Ovary (tissue), 9 donors: Measurements from ENCODE around the gene FBXL22. TPM values are rescaled to one million over a fixed set of nuclear protein-coding genes. Genes with fewer than 3 reads are reported as not detected.

Experiments used
- DNase-seq, 5 donors: peaks; one replicate each; pipeline ENCODE4 v3.0.0-alpha.2; 2019 to 2020
- H3K27ac ChIP-seq, 2 donors: fragments of 200-600 bp; one replicate each; pipeline versions ENCODE4 v1.5.1 to v1.8.0; 2019 to 2022
- H3K27me3 ChIP-seq: fragments of 200-600 bp; one replicate; pipeline ENCODE4 v1.8.0; 2022
- H3K36me3 ChIP-seq: fragments of 200-600 bp; sonication (generic); one replicate; pipeline ENCODE4 v1.5.1; 2019
- H3K4me1 ChIP-seq: one replicate; pipeline ENCODE4 v1.8.1; 2013; ENCODE audit warnings: mild to moderate bottlenecking, moderate library complexity; ENCODE audit not compliant: insufficient read depth
- H3K4me3 ChIP-seq: fragments of 200-600 bp; sonication (generic); one replicate; pipeline ENCODE4 v1.5.1; 2017
- H3K9me3 ChIP-seq, 2 donors: fragments of 200-600 bp in 1 of 2; sonication (generic) in 1 of 2; one replicate each; pipeline versions ENCODE4 v1.5.1 to v1.8.1; 2013 to 2019; ENCODE audit warnings: mild to moderate bottlenecking in 1 of 2, moderate library complexity in 1 of 2
- EP300 ChIP-seq: sonication (generic); formaldehyde crosslinking; IDR thresholded peaks from one replicate; pipeline ENCODE4 v1.6.1; 2017; ENCODE audit warnings: antibody characterized with exemption
- POLR2A ChIP-seq: fragments of 450-650 bp; IDR thresholded peaks from one replicate; pipeline ENCODE4 v1.6.1; 2017; ENCODE audit warnings: antibody characterized with exemption, mild to moderate bottlenecking, moderate library complexity
- WGBS, 3 donors: extraction: QIAGEN DNeasy Blood & Tissue Kit in 1 of 3; methylation state at CpG; one replicate each; pipeline versions ENCODE4 v1.1.5 to v1.1.7; 2013 to 2017; 5-methylcytosine and 5-hydroxymethylcytosine counted together
- intact Hi-C, 4 donors: fragments of 100-400 bp; cut with DNase I; formaldehyde crosslinking; loops; one replicate each; pipeline versions ENCODE4 v1.11.0 to v1.15.1; 2022 to 2023
- polyA plus RNA-seq, 2 donors: library from polyadenylated mRNA; stranded (reverse); fragments of 200-250 nt in 1 of 2; fragments of 350-450 nt in 1 of 2; fragmentation: Illumina TruSeq in 1 of 2; extraction: RNeasy Lipid Tissue Mini Kit (QIAGEN cat#74804) in 1 of 2; gene quantifications; one replicate each; pipeline ENCODE4 v1.2.3, GENCODE V29; 2013 to 2014
- total RNA-seq, 7 donors: library from RNA; depleted of rRNA in 2 of 7; stranded (reverse); fragments of >200 nt in 2 of 7; fragmentation: NEBNext Ultra II Directional in 3 of 7; extraction: Animal tissue kit (Norgen Biotek cat#: 25700) in 3 of 7; gene quantifications; one replicate each; pipeline versions ENCODE4 v1.1.0 to v1.2.4, GENCODE V29; 2016 to 2023
- TF ChIP-seq, protein P1 (sequence below), 3 donors: fragments of 450-650 bp in 2 of 3; fragments of 200-600 bp in 1 of 3; IDR thresholded peaks; one replicate each; pipeline versions ENCODE4 v1.5.1 to v1.8.0; 2016 to 2022; ENCODE audit warnings: antibody characterized with exemption in 3 of 3, mild to moderate bottlenecking in 1 of 3
- donor health status: DM: no; HTN: no; CAD: no; lungs with moderate emphysema.
- donor health status: DM: no; HTN: no; CAD: no.
- donor health status: Bipolar disorder and iron deficiency.
- donor health status: DM: yes; HTN: yes; CAD: no.
- donor health status: DM: no; HTN: no; CAD: no.
- donor health status: DM: yes; HTN: yes; CAD: no.

FBXL22 gene
- total and polyA plus RNA-seq, 9 donors = 0.48 to 27.5 (median 5.3) TPM

DNA sequence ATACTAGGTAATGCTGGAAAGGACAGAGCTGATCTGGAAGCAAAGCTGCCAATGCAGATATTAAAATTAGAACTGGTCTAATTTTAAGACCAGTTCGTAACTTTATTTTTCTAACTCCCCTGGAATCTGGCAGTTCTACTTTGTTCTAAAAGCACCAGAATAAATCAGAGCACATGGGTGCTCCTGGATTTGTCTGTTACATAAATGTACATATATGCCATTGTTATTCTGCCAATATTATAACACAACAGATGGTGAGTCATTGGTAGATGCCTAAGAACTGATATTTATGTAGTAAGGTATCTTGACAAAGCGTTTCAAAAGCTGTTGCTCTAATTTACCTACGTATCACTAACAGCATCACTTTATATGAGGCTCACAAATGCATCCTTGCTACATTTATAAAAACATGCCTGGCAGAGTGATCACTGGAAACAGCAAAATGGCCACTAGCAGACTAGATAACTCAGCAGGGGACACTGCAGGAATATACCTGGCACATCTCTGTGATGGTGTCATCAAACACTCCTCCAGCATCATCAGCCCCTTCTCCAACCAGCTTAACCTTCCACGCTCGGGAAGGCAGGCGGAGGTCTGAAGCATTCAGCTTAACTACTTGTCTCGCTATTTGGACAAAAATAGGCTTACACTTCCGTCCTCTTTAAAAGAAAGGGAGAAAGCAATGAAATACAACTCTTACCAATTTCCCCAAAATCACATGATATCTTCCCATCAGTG lies 26.2 kb downstream of the FBXL22 start:
- Histone ChIP-seq H3K4me1 (no peaks in the 10 kb centered on the region), H3K27me3 (no peaks in the 10 kb centered on the region), H3K36me3 (no peaks in the 10 kb centered on the region), H3K9me3 (no peaks in the 10 kb centered on the region), H3K27ac (no peak overlapping the region), H3K4me3 (no peak overlapping the region)
- DNase-seq = no peak
- WGBS, 3 donors = 95 to 97% (median 96%) methylated on average over 8 of the region's 8 CpGs
- TF ChIP-seq POLR2A = no peak
- TF ChIP-seq EP300 = no peak
- TF ChIP-seq, protein P1, sequence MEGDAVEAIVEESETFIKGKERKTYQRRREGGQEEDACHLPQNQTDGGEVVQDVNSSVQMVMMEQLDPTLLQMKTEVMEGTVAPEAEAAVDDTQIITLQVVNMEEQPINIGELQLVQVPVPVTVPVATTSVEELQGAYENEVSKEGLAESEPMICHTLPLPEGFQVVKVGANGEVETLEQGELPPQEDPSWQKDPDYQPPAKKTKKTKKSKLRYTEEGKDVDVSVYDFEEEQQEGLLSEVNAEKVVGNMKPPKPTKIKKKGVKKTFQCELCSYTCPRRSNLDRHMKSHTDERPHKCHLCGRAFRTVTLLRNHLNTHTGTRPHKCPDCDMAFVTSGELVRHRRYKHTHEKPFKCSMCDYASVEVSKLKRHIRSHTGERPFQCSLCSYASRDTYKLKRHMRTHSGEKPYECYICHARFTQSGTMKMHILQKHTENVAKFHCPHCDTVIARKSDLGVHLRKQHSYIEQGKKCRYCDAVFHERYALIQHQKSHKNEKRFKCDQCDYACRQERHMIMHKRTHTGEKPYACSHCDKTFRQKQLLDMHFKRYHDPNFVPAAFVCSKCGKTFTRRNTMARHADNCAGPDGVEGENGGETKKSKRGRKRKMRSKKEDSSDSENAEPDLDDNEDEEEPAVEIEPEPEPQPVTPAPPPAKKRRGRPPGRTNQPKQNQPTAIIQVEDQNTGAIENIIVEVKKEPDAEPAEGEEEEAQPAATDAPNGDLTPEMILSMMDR (IDR thresholded peaks at IDR 0.05) = no peak
- intact Hi-C loops = loop anchor here in 1 of 4 donors (10.0 kb wide), 1 partner anchor 441 kb away; no protein-coding TSS in a partner anchor

DNA sequence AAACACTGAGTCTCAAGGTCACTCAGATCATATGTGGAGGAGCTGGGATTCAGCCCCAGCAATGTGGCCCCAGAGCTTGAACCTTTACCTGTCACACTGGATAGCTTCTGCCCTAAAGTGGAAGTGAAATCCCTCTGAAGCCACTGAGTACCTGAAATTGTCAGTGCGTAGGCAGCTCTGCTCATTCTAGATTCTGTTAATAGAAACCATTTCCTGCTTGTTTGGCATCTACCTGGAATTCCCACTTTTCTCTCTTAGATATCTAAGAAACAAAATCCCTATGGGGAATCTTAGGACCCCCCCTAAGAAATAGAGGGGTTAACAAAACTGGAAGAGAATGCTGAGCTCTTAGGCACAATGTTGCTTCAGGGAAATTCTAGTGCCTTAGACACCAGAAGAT lies 29.8 kb downstream of the FBXL22 start:
- H3K9me3 ChIP-seq = no peaks in the 10 kb centered on the region
- no peaks in the 10 kb centered on the region for H3K27me3 ChIP-seq
- H3K4me3 ChIP-seq = no peak overlapping the region
- no peak for DNase-seq
- no peak overlapping the region for H3K27ac ChIP-seq
- 96 to 100% (median 100%) methylated on average over 1 of the region's 1 CpG for WGBS, 3 donors
- intact Hi-C loops = loop anchor here in 1 of 4 donors (10.0 kb wide), 1 partner anchor 438 kb away; no protein-coding TSS in a partner anchor
- TF ChIP-seq EP300 (no peak), POLR2A (no peak)
- TF ChIP-seq, protein P1 (IDR thresholded peaks at IDR 0.05) = no peak
- H3K36me3 ChIP-seq = no peaks in the 10 kb centered on the region
- H3K4me1 ChIP-seq = no peaks in the 10 kb centered on the region

DNA sequence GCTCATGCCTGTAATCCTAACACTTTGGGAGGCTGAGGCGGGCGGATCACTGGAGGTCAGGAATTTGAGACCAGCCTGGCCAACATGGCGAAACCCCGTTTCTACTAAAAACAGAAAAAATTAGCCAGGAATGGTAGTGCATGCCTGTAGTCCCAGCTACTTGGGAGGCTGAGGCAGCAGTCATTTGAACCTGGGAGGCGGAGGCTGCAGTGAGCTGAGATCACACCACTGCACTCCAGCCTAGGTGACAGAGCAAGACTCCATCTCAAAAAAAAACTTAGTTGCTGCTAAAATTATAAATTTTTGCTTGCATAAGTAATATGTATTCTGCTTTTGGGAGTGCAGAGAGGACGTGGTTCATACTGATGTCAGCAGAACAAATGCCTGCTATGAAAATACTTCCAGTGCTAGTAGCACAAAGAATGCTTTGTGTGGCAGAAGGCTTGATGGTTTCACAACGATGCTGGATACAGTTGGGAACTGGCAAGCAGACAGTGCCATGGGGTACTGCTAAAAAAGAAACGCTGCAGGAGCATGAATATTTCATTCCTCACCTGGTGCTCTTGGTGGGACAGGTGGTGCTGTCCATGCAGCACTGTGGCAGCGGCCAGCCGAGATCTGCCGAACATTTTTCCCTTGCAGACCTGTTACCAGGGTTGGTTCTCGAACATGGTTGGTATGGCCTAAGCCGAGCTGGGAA lies 31.1 kb downstream of the FBXL22 start:
- H3K27ac ChIP-seq = no peak overlapping the region
- no peaks in the 10 kb centered on the region for H3K4me1 ChIP-seq
- 91 to 92% (median 92%) methylated on average over 13 of the region's 13 CpGs for WGBS, 3 donors
- intact Hi-C loops = loop anchor here in 1 of 4 donors (10.0 kb wide), 1 partner anchor 437 kb away; no protein-coding TSS in a partner anchor
- no peaks in the 10 kb centered on the region for H3K36me3 ChIP-seq
- no peaks in the 10 kb centered on the region for H3K9me3 ChIP-seq
- no peaks in the 10 kb centered on the region for H3K27me3 ChIP-seq
- no peak overlapping the region for H3K4me3 ChIP-seq
- no peak for DNase-seq
- TF ChIP-seq EP300 (no peak), POLR2A (no peak)
- TF ChIP-seq, protein P1 (IDR thresholded peaks at IDR 0.05) = no peak

DNA sequence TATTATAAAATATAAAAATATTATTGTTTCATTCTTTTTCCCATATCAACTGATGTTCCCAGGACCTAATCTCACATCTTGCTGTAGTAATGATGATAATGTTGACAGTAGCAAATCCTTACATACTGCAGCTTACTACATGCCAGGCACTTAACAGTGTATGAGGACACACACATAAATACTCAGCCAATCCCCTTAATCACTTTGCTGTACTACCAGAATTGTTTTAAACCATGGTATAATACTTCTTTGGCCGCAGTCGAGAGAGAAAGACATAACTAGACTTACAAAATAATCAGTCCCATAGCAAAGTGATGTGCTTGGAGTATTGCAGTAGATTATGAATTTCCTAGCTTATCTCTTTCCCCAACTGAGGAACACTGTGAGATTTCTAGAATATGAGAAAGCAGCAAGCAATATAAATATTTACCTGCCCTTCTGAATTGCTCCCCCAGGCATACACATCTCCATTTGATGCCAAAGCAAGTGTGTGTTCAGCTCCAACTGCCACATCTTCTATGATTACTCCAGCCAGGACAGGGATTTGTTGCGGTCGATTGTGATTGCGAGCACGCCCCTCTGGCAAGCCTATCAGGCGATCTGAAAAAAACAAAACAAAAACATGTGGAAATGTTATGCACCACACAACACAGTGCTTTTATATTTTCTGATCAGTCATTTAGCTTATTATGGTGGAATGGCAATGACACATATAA lies 33.0 kb downstream of the FBXL22 start:
- TF ChIP-seq POLR2A = no peak
- TF ChIP-seq EP300 = no peak
- Histone ChIP-seq H3K4me3 (no peak overlapping the region), H3K27me3 (no peaks in the 10 kb centered on the region), H3K9me3 (no peaks in the 10 kb centered on the region), H3K27ac (no peak overlapping the region), H3K36me3 (no peaks in the 10 kb centered on the region), H3K4me1 (no peaks in the 10 kb centered on the region)
- intact Hi-C loops = no loop called here
- no peak for DNase-seq
- WGBS, 3 donors = 68 to 86% (median 80%) methylated on average over 7 of the region's 7 CpGs
